Measurements from ENCODE around the gene ALOX5AP. TPM values are rescaled to one million over a fixed set of nuclear protein-coding genes. Genes with fewer than 3 reads are reported as not detected.

Gene ALOX5AP
- total RNA-seq, 1 donor from 2014 or later, result not detected

GRCh38 chr13:30724778-30725177 lies 10.6 kb upstream of the ALOX5AP start:
- no peak overlapping the region for H3K4me3 ChIP-seq
- no peaks in the 10 kb centered on the region for H3K4me1 ChIP-seq
- H3K27ac ChIP-seq, result no peak overlapping the region
- no peak overlapping the region for H2AFZ ChIP-seq (replicated peaks)
- no peak overlapping the region for H3K4me3 Mint-ChIP-seq
- H4K20me1 ChIP-seq (ENCODE audit: low read depth), result no peaks in the 10 kb centered on the region
- no peaks in the 10 kb centered on the region for H3K9me3 ChIP-seq (ENCODE audit: low read depth)
- H3K36me3 Mint-ChIP-seq, result no peaks in the 10 kb centered on the region
- no peak overlapping the region for H3K4me2 ChIP-seq
- H3K27ac Mint-ChIP-seq, result no peak overlapping the region
- H3K9ac ChIP-seq, result no peak overlapping the region
- H3K27me3 Mint-ChIP-seq (ENCODE audit: insufficient read depth, low read depth), result peaks cover 2% of the 10 kb centered on the region
- no peaks in the 10 kb centered on the region for H3K27me3 ChIP-seq
- no peaks in the 10 kb centered on the region for H3F3A ChIP-seq (ENCODE audit: low read depth)
- H3K4me1 Mint-ChIP-seq, result peaks cover 5% of the 10 kb centered on the region
- H3K9me3 Mint-ChIP-seq, result no peaks in the 10 kb centered on the region
- H3K36me3 ChIP-seq, result no peaks in the 10 kb centered on the region
- H3K79me2 ChIP-seq (ENCODE audit: low read depth), result no peaks in the 10 kb centered on the region
- TF ChIP-seq EZH2phosphoT487 (IDR thresholded peaks at IDR 0.05) (no peak), CTCF (IDR thresholded peaks at IDR 0.05) (no peak), EZH2 (IDR thresholded peaks at IDR 0.05) (no peak)
- no peak for DNase-seq (ENCODE audit: low spot score)

DNA sequence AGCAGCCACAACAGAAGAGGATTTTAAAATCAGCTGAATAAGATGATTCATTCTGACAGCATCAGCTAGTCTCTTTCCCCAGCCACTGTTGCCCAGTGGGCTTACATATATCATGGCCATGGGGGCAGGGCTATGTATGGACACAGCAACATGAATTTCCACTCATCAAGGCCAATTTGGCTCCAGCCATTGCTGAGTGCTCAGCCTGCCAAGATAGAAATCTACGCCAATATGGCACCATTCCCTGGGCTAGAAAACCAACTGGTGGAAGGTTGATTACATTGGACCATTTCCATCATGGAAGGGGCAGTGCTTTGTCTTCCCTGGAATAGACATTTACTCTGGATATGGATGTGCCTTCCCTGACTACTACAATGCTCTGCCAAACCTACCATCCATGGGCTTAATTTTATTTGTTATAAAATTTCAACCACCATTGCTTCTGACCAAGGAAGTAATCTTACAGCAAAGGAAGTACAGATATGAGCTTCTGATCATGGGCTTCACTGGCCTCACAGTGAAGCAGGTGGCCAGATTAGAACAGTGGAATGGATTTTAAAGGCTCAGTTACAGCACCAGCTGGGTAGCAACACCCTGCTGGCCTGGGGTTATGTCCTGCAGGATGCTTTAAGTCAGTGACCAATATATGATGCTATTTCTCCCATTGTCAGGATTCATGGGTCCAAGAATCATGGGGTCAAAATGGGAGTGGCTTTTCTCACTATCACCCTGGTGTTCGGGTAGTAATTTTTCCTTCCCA lies 9.8 kb upstream of the ALOX5AP start:
- no peaks in the 10 kb centered on the region for H3K36me3 Mint-ChIP-seq
- H3K9me3 ChIP-seq (ENCODE audit: low read depth), result no peaks in the 10 kb centered on the region

GRCh38 chr13:30726192-30726591 lies 9.2 kb upstream of the ALOX5AP start:
- no peak overlapping the region for H3K27ac Mint-ChIP-seq
- H2AFZ ChIP-seq (replicated peaks), result no peak overlapping the region

More for the DNA sequence above, 9.8 kb upstream of the ALOX5AP start:
- Mint-ChIP-seq H3K27ac (no peak overlapping the region), H3K27me3 (ENCODE audit: insufficient read depth, low read depth) (peaks cover 2% of the 10 kb centered on the region), H3K9me3 (no peaks in the 10 kb centered on the region), H3K4me3 (no peak overlapping the region), H3K4me1 (peaks cover 12% of the 10 kb centered on the region)
- TF ChIP-seq EZH2 (IDR thresholded peaks at IDR 0.05), result no peak
- no peak for TF ChIP-seq CTCF (IDR thresholded peaks at IDR 0.05)
- TF ChIP-seq EZH2phosphoT487 (IDR thresholded peaks at IDR 0.05), result no peak
- no peak overlapping the region for H3K27ac ChIP-seq
- DNase-seq (ENCODE audit: low spot score), result no peak
- H3K4me3 ChIP-seq, result no peak overlapping the region
- H3K9ac ChIP-seq, result no peak overlapping the region
- no peak overlapping the region for H3K4me2 ChIP-seq
- H4K20me1 ChIP-seq (ENCODE audit: low read depth), result no peaks in the 10 kb centered on the region
- no peaks in the 10 kb centered on the region for H3F3A ChIP-seq (ENCODE audit: low read depth)
- no peak overlapping the region for H2AFZ ChIP-seq (replicated peaks)
- H3K4me1 ChIP-seq, result no peaks in the 10 kb centered on the region
- H3K27me3 ChIP-seq, result no peaks in the 10 kb centered on the region
- H3K36me3 ChIP-seq, result no peaks in the 10 kb centered on the region
- no peaks in the 10 kb centered on the region for H3K79me2 ChIP-seq (ENCODE audit: low read depth)

More at GRCh38 chr13:30726192-30726591, 9.2 kb upstream of the ALOX5AP start:
- H3K4me3 Mint-ChIP-seq, result no peak overlapping the region
- no peaks in the 10 kb centered on the region for H3K36me3 Mint-ChIP-seq
- Histone ChIP-seq H3K79me2 (ENCODE audit: low read depth) (no peaks in the 10 kb centered on the region), H3K4me2 (no peak overlapping the region), H3K27ac (no peak overlapping the region), H4K20me1 (ENCODE audit: low read depth) (no peaks in the 10 kb centered on the region), H3F3A (ENCODE audit: low read depth) (no peaks in the 10 kb centered on the region), H3K36me3 (no peaks in the 10 kb centered on the region), H3K9me3 (ENCODE audit: low read depth) (no peaks in the 10 kb centered on the region), H3K4me1 (no peaks in the 10 kb centered on the region), H3K9ac (no peak overlapping the region), H3K4me3 (no peak overlapping the region), H3K27me3 (no peaks in the 10 kb centered on the region)
- DNase-seq (ENCODE audit: low spot score), result no peak
- no peaks in the 10 kb centered on the region for H3K9me3 Mint-ChIP-seq
- peaks cover 19% of the 10 kb centered on the region for H3K4me1 Mint-ChIP-seq
- H3K27me3 Mint-ChIP-seq (ENCODE audit: insufficient read depth, low read depth), result peaks cover 2% of the 10 kb centered on the region
- TF ChIP-seq CTCF (IDR thresholded peaks at IDR 0.05) (no peak), EZH2 (IDR thresholded peaks at IDR 0.05) (no peak), EZH2phosphoT487 (IDR thresholded peaks at IDR 0.05) (no peak)
